ENCODE measurements around the gene RETREG2.
A peak's percentile ranks its signal among the peaks of the same experiment; 100 is the strongest.
"Not testable (repeated sequence)": the region's sequence is repeated elsewhere in the genome, so short reads cannot be mapped to it uniquely, and the experiment has no call there.

RETREG2 gene

DNA sequence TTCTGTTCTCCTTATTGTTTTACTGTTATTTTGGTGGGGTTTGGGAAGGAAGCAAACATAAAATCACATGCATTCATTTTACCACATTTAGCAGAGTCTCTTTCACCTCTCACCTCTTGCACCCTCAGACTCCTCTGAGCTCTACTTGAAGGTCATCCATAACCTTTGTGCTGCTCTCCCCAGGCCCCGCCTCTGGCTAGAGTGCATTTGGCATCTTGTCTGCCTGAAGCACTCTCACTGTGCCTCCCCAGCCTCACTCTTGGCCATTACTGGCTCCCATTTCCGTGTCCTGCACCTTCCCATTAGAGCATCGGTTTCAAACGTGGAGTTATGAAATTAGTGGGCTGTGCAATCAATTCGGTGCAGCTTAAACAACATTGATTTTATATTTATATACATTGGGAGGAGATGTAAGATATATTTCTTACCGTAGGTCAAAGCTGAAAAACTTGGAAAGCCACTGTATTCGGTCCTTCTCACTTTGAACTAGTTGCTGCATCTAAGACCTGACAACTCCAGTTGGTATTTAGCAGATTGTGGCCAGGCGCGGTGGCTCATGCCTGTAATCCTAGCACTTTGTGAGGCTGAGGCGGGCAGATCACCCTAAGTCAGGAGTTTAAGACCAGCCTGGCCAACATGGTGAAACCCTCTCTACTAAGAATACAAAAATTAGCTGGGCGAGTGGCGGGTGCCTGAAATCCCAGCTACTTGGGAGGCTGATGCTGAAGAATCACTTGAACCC lies 21.6 kb downstream of the RETREG2 start:
- DNase-seq = no peak

DNA sequence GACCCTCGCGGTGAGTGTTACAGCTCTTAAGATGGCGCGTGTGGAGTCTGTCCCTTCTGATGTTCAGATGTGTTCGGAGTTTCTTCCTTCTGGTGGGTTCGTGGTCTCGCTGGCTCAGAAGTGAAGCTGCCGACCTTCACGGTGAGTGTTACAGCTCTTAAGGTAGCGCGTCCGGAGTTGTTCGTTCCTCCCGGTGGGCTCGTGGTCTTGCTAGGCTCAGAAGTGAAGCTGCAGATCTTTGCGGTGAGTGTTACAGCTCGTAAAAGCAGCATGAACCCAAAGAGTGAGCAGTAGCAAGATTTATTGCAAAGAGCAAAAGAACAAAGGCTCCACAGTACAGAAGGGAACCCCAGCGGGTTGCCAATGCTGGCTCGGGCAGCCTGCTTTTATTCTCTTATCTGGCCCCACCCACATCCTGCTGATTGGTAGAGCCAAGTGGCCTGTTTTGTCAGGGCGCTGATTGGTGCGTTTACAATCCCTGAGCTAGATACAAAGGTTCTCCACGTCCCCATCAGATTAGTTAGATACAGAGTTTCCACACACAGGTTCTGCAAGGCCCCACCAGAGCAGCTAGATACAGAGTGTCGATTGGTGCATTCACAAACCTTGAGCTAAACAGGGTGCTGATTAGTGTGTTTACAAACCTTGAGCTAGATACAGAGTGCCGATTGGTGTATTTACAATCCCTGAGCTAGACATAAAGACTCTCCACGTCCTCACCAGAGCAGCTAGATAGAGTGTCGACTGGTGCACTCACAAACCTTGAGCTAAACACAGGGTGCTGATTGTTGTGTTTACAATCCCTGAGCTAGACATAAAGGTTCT lies 22.6 kb downstream of the RETREG2 start:
- DNase-seq = peak; percentile 75

DNA sequence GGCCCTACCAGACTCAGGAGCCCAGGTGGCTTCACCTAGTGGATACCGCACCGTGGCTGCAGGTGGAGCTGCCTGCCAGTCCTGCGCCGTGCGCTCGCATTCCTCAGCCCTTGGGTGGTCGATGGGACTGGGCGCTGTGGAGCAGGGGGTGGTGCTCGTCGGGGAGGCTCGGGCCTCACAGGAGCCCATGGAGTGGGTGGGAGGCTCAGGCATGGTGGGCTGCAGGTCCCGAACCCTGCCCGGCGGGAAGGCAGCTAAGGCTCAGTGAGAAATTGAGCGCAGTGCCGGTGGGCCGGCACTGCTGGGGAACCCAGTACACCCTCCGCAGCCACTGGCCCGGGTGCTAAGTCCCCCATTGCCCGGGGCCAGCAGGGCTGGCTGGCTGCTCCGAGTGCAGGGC lies 23.3 kb downstream of the RETREG2 start:
- DNase-seq = not testable (repeated sequence)

DNA sequence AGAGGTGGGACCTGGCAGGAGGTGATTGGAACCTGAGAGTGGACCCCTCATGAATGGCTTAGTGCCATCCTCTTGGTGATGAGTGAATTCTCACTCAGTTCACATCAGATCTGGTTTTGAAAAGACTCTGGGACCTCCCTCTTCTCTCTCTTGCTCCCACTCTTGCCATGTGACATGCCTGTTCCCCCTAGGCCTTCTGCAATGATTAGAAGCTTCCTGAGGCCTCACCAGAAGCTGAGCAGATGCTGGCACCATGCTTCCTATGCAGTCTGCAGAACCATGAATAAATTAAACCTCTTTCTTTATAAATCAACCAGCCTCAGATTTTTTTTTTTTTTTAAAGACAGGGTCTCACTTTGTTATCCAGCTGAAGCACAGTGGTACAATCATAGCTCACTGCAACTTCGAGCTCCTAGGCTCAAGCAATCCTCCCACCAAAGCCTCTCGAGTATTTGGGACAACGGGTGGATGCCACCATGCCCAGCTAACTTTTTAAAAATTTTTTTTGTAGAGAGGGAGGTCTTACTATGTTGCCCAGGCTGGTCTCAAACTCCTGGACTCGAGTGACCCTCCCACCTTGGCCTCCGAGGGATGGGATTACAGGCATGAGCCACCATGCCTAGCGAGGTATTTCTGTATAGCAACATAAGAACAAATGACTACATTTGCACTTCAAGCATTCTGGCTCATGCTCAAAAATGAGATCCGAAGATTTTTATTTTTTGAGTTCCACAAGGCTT lies 26.5 kb downstream of the RETREG2 start:
- DNase-seq = no peak

DNA sequence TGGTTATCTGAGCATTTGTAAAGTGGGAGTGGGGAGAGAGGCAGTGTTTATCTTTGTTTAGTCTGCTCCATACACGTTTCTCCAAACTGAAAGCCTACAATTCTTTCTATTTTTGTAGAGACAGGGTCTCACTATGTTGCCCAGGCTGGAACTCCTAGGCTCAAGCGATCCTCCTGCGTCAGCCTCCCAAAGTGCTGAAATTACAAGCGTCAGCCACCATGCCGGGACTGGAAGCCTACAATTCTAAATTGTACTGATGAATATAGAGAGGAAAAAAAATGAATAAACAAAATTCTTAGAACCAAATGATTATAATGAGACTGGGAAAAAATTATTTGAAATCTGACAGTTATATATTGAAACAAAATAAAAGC lies 27.1 kb downstream of the RETREG2 start:
- DNase-seq = no peak

DNA sequence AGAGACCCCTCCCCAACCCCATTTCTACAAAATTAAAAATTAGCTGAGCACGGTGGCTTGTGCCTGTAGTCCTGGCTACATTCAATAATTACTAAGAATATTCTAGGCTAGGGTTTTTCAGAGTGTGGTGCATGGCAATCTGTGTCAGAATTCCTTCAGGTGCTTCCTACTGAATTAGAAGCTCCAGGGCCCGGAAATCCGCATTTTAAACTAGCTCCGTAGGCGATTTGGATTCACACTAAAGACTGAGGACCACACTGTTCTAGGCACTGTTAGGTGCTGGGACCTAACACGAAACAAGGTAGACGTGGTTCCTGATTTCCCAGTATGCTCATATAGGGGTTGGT lies 27.9 kb downstream of the RETREG2 start:
- no peak for DNase-seq

DNA sequence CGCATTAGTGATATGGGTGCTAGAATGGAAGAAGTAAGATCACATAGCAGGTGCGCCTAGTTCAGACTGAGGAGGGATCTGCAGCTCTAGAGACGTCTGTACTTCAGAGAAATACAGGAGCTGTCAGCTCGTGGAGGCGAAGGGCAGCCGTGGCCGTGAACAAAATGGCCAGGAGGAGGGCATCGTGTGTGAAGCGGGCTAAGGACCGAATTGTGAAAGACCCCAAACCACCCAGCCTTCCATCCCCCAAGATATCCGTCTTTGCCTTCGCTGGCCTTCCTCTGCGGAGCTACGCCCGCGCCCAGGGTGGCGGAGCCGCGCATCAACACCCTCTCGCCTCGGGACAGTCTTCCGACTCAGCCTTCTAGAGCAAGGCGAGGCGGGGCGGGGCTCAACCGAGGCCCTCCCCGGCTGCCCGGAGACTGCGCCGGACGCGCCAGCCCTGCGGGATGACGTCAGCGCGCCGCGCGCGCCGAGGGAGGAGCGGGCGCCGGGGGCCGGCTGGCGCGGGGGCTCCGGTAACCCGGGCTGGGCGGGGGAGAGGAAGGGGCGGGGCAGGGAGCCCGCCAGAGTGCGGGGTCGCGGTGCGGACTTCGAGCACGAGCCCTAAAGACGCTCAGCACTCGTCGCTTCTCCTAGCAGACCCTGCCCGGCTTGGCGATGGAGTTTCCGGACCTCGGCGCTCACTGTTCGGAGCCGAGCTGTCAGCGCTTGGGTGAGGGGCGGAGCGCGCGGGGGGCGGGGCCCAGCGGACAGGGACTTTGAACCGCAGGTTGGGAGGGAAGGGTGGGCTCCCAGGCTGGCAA lies 28.5 kb downstream of the RETREG2 start, which contains the start of gene ZFAND2B:
Gene ZFAND2B, plus strand, starts transcription at position 455 of the 806 bp plus-strand sequence. Its CDS starts 206 bp downstream, at position 661.
- DNase-seq = peak; percentile 97

DNA sequence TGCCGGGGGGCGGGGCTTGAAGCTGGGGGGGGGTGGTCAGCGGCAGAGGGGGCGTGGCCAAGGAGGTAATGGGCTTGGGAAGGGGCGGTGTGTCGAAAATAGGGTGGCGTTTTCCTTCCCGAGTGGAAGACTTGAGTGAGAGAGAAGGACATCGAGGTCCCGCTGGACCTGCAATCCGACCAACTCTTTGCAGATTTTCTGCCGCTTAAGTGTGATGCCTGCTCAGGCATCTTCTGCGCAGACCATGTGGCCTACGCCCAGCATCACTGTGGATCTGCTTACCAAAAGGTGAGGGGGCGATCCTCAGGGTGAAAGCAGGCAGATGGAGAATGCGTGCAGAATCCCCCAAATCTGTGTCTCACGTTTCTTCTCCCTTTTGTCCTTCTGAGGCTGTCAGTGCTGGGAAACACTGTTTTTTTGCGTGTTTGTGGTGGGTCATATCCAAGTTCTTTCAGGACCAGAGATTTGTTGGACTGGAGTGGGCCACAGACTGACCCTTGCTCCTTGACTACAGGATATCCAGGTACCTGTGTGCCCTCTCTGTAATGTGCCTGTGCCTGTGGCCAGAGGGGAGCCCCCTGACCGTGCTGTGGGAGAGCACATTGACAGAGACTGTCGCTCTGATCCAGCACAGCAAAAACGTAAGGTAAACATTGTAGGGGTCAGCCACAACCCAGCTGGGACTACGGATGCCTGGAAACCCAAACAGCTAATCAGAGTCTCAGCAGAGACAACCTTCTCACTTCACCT lies 29.2 kb downstream of the RETREG2 start:
- no peak for DNase-seq

DNA sequence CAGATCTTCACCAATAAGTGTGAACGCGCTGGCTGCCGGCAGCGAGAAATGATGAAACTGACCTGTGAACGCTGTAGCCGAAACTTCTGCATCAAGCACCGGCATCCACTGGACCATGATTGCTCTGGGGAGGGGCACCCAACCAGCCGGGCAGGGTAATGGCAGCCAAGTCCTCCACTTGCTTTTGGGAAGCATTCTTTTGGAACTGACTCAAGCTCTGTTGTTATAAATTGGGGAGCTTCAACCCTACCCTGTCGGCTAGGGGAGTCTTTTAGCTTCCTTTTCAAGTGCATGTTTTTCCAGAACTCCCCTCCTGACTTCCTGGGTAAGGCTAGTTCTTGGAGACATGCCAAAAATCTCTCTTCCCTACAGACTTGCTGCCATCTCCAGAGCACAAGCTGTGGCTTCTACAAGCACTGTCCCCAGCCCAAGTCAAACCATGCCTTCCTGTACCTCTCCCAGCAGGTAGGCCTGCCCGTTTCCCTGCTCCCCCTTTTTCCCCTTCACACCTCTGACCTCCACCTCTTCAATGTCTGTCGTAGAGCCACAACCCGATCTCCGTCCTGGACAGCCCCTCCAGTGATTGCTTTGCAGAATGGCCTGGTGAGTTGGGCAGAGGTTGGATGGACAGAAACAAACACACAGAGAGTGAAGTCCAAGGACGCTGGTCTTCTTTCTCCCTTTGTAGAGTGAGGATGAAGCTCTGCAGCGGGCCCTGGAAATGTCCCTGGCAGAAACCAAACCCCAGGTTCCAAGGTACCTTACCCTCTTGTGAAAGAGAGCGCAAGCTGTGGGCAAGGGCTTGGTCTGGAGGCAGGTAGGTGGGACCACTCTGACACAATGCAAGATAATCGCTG lies 30.0 kb downstream of the RETREG2 start:
- no peak for DNase-seq

DNA sequence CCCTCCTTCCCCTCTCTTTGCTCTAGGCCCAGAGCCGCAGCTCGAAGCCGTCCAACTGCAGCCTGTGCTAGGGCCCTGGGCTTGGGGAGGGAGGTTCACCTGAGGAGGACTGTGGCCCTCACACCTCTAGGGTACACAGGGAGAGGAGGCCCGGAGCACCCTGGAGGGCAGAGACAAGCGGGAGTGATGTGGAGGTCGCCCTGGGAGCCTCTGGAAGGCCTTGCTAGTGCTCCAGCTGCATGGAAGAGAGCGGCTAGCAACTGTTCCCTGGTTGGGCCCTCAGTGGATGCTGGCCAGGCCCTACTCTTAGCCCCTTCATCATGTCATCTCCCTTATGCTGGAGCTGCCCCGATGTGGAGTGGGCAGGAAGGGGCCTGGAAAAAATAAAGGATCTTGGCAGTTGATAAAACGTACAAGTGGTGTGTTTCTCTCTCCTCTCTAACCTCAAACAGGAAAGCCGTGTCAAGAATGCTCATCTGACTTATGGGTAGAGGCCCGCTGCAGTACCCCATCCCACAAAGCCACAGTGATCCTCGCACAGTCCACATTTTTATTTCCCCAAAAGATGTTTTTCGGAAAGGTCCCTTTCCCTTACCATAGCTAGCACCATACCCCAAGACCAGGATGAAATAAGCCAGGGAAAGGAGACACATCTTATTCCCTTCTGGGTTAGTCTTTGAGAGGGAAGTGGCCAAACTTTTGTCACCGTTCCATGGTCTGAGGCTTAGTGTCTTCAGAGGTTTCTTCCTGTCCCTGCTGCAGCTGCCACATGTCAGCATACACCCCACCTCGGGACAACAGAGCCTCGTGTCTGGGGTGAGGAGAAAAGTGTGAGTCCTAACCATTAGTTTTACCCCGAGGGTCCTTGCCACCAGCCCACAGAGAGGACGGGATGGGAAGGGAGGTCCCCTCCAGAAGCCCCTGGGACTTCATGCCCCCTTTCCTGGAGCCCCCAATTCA lies 31.4 kb downstream of the RETREG2 start:
- no peak for DNase-seq

DNA sequence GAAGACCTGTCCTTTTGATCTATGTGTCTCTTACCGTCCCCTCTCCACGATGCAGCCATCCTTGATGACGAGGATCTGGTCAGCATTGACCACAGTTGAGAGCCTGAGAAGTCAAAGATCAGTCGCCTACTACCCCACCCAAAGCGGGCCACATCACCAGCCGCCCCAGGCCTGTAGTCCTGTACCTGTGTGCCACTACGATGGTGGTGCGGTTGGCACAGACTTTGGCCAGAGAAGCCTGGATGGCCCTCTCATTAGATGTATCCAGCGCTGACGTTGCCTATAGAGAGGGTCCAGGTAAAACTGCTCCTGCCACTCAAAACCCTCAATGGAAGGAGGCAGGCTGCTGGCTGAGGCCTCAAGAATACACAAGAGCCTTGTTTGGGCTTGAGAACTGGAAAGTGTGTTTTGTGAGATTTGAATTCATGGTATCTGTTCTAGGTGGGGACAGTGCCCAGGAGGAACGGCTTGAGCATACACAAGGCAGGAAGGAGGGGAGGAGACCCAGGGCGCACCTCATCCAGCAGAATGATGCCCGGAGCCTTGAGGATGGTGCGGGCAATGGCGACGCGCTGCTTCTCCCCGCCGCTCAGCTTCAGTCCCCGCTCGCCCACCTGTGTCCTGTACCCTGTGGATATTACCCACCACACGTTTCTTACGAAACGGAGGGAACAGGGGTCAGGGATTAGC lies 32.3 kb downstream of the RETREG2 start:
- DNase-seq = no peak

DNA sequence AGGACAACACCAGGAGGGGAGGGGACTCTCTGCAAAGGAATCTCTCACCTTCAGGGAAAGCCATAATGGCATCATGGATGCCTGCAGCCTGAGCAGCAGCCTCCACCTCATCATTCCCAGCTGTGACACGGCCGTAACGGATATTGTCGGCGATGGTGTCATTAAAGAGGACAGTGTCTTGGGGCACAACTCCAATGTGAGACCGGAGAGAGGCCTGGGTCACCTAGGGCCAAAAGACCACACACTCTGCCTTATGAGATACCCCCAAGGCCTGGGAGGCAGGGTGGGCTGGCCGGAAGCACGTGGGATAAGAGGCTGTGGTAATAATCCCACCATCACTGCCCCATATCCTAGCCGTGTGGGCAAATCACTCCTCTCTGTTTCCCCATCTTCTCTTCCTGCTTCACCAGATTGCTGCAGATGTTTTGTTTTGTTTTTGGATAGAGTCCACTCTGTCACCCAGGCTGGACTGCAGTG lies 32.8 kb downstream of the RETREG2 start:
- no peak for DNase-seq

DNA sequence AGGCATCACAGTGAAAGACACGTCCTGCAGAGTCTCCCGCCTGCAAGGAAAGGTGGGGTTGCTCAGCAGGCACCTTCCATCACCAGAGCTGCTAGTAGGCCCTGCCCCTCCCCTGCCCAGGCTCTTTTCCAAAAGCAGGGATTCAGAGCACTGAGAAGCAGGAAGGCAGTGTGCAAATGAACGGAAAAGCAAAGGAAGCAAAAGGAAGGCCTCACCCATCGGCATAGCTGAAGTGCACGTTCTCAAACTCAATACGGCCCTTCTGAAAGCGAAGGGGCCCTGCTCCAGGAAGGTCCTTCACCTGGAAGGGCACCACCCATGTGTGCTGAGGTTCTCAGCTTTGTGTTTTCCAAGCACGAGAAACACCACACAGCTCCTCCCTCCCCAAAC lies 34.9 kb downstream of the RETREG2 start:
- DNase-seq = no peak

DNA sequence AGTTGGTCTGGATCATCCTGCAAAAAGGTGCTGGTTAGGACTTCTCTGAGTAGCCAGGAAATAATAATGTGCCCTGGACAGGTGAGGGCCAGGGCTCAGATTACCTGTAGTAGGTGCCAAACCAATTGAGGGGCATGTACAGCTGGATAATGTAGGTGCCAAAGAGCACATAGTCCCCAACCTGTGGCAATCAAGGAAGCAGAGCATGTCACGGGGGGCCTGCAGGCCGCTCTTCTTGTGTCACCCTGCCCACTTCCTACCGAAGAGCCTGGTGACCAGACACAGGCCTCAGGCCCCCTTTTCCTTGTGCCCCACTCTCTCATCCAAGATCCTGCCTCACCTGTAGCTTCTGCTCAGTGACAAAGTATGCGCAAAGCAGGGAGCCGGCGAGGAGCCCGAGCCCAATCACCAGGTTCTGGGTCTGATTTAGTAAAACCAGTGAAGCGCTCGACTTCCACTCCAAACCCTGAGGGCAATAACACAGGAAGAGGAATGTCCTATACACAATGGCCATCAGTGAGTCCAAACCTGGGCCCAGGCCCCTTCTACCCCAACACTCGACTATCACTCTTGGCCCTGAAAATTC lies 35.5 kb downstream of the RETREG2 start:
- DNase-seq = no peak

DNA sequence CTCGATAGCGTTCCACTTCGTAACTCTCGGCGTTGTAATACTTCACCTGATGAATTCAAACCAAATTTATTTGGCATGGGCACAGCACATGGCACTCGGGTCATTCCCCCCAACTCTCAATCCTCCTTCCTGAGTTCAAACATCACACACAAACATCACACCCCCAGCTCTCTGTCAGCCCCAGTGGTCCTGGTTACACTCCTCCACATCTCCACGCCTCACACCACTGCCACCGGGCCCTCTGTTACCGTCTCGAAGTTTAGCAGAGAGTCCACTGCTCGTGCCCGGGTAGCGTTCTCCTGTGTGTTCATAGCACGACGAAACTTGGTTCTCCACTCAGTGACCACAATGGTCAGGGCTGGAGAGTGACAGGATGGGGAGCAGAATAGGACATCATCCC lies 36.1 kb downstream of the RETREG2 start:
- no peak for DNase-seq

DNA sequence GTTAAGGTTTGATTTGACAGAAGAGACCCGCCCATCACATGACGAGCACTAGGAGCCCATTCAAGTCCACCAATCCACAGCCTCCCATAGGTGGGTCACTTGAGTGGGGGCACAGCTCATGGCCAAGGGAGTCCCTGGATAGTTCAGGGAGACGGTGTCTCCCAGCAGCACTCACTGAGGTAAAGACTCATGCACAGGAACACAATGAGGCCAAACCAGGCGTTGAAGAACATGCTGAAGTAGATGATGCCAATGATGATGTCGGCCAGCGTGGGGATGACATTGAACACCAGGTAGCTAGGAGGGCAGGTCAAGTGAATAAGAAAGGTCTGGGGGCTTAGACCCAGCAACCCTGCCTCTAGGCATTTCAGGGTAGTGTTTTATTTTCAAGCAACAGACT lies 36.7 kb downstream of the RETREG2 start:
- no peak for DNase-seq

DNA sequence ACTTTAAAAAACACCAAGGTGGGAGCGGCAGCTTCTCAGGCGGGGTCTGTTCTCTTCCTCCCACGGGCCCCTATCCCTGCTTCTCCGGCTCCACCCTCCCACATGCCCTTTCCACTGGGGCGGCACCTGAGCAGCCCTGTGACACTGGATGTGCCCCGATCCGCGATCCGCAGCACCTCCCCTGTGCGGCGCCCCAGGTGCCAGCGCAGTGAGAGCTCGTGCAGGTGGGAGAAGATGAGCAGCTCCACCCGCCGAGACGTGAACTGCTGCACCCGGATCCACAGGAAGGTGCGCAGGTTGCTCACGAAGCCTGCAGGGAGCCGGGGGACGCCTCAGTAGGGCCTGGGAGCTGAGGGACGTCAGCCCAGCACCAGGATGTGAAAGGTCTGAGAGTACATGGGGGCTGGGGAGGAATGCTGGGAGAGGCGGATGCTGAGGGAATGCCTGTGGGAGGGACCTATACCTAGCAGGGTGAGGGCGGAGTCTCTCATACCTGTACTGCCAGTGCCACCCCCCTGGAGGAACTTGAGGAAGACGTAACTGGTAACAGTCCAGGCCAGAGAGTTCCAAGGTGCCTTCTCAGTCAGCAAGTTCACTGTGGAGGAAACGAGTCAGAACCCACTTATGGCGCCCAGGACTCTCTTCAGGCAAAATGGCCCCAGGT lies 37.9 kb downstream of the RETREG2 start:
- no peak for DNase-seq

DNA sequence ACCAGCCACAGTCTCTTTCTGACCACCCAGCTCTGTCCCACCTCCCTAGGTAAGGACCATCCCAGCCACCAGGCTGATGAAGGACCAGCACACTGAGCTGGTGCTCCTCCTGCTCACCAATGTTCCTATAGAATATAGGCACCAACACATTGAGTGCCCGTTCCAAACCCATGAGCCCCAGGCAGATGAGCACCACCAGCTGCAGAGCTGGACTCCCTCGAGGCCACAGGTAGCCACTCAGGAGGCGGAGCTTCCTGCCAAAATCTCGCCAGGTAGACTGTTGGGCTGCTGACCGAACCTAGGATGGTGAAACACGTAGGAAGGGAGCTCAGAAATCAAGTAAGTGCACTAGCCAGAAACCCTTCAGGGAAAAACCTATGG lies 38.5 kb downstream of the RETREG2 start:
- DNase-seq = no peak

Measured in activated CD8-positive, alpha-beta memory T cell treated with anti-CD3 and anti-CD28 coated beads, Interleukin-2, amount 50 U/mL, for 48 hours (primary cell).